ENCODE measurements around the gene LNX2. TPM values are rescaled to one million over a fixed set of nuclear protein-coding genes. Genes with fewer than 3 reads are reported as not detected.

Gene LNX2
- total RNA-seq, 2 experiments from 2014 or later = 4.7 to 4.8 TPM

- POLR2A ChIA-PET = no interaction called here
- ATAC-seq (peak; percentile 55), DNase-seq (peak; percentile 75)
- Mint-ChIP-seq H3K9me3 (ENCODE audit: low read depth) (no peaks in the 10 kb centered on the region), H3K27ac (no peak overlapping the region), H3K36me3 (ENCODE audit: low read depth) (no peaks in the 10 kb centered on the region), H3K4me3 (no peak overlapping the region), H3K27me3 (peaks cover 6% of the 10 kb centered on the region), H3K4me1 (peaks cover 4% of the 10 kb centered on the region)
- intact Hi-C loops (cut with DNase I, micrococcal nuclease) = loop anchor here in 1 of 2 experiments (1.0 to 10.0 kb wide), 4 partner anchors 152 to 452 kb away; partner anchors contain the start of gene URAD
- CTCF ChIA-PET = interaction anchor here (0.8 to 4.7 kb wide), 6 partner anchors 11 to 294 kb away, joined by 3 to 42 read pairs (median 4); no protein-coding TSS in a partner anchor
Measured at GRCh38 chr13:27533155-27533643, 87.1 kb downstream of the LNX2 start.

GRCh38 chr13:27528908-27529307 is 91.4 kb downstream of the LNX2 start:
- intact Hi-C loops (cut with DNase I, micrococcal nuclease) = no loop called here
- DNase-seq = no peak
- no peak overlapping the region for H3K4me3 Mint-ChIP-seq
- peaks cover 6% of the 10 kb centered on the region for H3K27me3 Mint-ChIP-seq
- H3K9me3 Mint-ChIP-seq (ENCODE audit: low read depth) = no peaks in the 10 kb centered on the region
- ChIA-PET POLR2A (no interaction called here), CTCF (interaction anchor here (0.5 to 1.4 kb wide), 6 partner anchors 14 to 1773 kb away, joined by 3 to 5 read pairs (median 4); no protein-coding TSS in a partner anchor)
- ATAC-seq = no peak
- H3K4me1 Mint-ChIP-seq = peaks cover 4% of the 10 kb centered on the region
- H3K36me3 Mint-ChIP-seq (ENCODE audit: low read depth) = no peaks in the 10 kb centered on the region
- H3K27ac Mint-ChIP-seq = no peak overlapping the region

GRCh38 chr13:27526516-27526915 is 93.8 kb downstream of the LNX2 start:
- ATAC-seq (no peak), DNase-seq (no peak)
- Mint-ChIP-seq H3K4me1 (no peaks in the 10 kb centered on the region), H3K27ac (no peak overlapping the region), H3K27me3 (no peaks in the 10 kb centered on the region), H3K36me3 (ENCODE audit: low read depth) (no peaks in the 10 kb centered on the region), H3K9me3 (ENCODE audit: low read depth) (no peaks in the 10 kb centered on the region), H3K4me3 (no peak overlapping the region)
- ChIA-PET POLR2A (no interaction called here), CTCF (interaction anchor here (0.6 to 1.0 kb wide), 3 partner anchors 23 to 523 kb away, joined by 3 to 4 read pairs (median 3); no protein-coding TSS in a partner anchor)
- intact Hi-C loops (cut with DNase I, micrococcal nuclease) = no loop called here

- no peak overlapping the region for H3K27ac Mint-ChIP-seq
- H3K9me3 Mint-ChIP-seq (ENCODE audit: low read depth) = no peaks in the 10 kb centered on the region
- no peaks in the 10 kb centered on the region for H3K36me3 Mint-ChIP-seq (ENCODE audit: low read depth)
- DNase-seq = no peak
- ChIA-PET POLR2A (no interaction called here), CTCF (interaction anchor here (0.6 kb wide), 1 partner anchor 186 kb away, joined by 3 read pairs; no protein-coding TSS in a partner anchor)
- H3K4me1 Mint-ChIP-seq = no peaks in the 10 kb centered on the region
- no peak overlapping the region for H3K4me3 Mint-ChIP-seq
- no peaks in the 10 kb centered on the region for H3K27me3 Mint-ChIP-seq
- intact Hi-C loops (cut with DNase I, micrococcal nuclease) = no loop called here
- no peak for ATAC-seq
Measured at GRCh38 chr13:27524981-27525975, 95.1 kb downstream of the LNX2 start.

- Mint-ChIP-seq H3K27ac (no peak overlapping the region), H3K36me3 (ENCODE audit: low read depth) (no peaks in the 10 kb centered on the region), H3K4me3 (no peak overlapping the region), H3K27me3 (no peaks in the 10 kb centered on the region), H3K4me1 (no peaks in the 10 kb centered on the region), H3K9me3 (ENCODE audit: low read depth) (no peaks in the 10 kb centered on the region)
- intact Hi-C loops (cut with DNase I, micrococcal nuclease) = no loop called here
- no peak for DNase-seq
- POLR2A ChIA-PET = no interaction called here
- CTCF ChIA-PET = interaction anchor here (0.5 to 0.7 kb wide), 4 partner anchors 11 to 72 kb away, joined by 3 to 4 read pairs (median 3); no protein-coding TSS in a partner anchor
- ATAC-seq = no peak
Measured at GRCh38 chr13:27523346-27524073, 96.8 kb downstream of the LNX2 start.

- DNase-seq (no peak), ATAC-seq (no peak)
- no peaks in the 10 kb centered on the region for H3K36me3 Mint-ChIP-seq (ENCODE audit: low read depth)
- ChIA-PET CTCF (interaction anchor here (0.7 to 1.2 kb wide), 2 partner anchors 10 to 11 kb away, joined by 4 read pairs; no protein-coding TSS in a partner anchor), POLR2A (no interaction called here)
- peaks cover 4% of the 10 kb centered on the region for H3K27me3 Mint-ChIP-seq
- H3K9me3 Mint-ChIP-seq (ENCODE audit: low read depth) = no peaks in the 10 kb centered on the region
- H3K27ac Mint-ChIP-seq = no peak overlapping the region
- no peak overlapping the region for H3K4me3 Mint-ChIP-seq
- intact Hi-C loops (cut with DNase I, micrococcal nuclease) = no loop called here
- no peaks in the 10 kb centered on the region for H3K4me1 Mint-ChIP-seq
Measured at GRCh38 chr13:27522847-27523246, 97.5 kb downstream of the LNX2 start.

- H3K27ac Mint-ChIP-seq = no peak overlapping the region
- no peaks in the 10 kb centered on the region for H3K4me1 Mint-ChIP-seq
- DNase-seq (no peak), ATAC-seq (no peak)
- H3K9me3 Mint-ChIP-seq (ENCODE audit: low read depth) = no peaks in the 10 kb centered on the region
- intact Hi-C loops (cut with DNase I, micrococcal nuclease) = no loop called here
- no peaks in the 10 kb centered on the region for H3K36me3 Mint-ChIP-seq (ENCODE audit: low read depth)
- ChIA-PET POLR2A (no interaction called here), CTCF (no interaction called here)
- no peak overlapping the region for H3K4me3 Mint-ChIP-seq
- peaks cover 7% of the 10 kb centered on the region for H3K27me3 Mint-ChIP-seq
Measured at GRCh38 chr13:27516103-27516502, 104.2 kb downstream of the LNX2 start.

- intact Hi-C loops (cut with DNase I, micrococcal nuclease) = no loop called here
- Mint-ChIP-seq H3K36me3 (ENCODE audit: low read depth) (no peaks in the 10 kb centered on the region), H3K27me3 (no peaks in the 10 kb centered on the region), H3K27ac (no peak overlapping the region), H3K4me1 (no peaks in the 10 kb centered on the region), H3K4me3 (no peak overlapping the region), H3K9me3 (ENCODE audit: low read depth) (no peaks in the 10 kb centered on the region)
- POLR2A ChIA-PET = no interaction called here
- DNase-seq (no peak), ATAC-seq (no peak)
- CTCF ChIA-PET = no interaction called here
Measured at GRCh38 chr13:27510082-27510481, 110.2 kb downstream of the LNX2 start.

- Mint-ChIP-seq H3K9me3 (ENCODE audit: low read depth) (no peaks in the 10 kb centered on the region), H3K27ac (no peak overlapping the region), H3K4me1 (no peaks in the 10 kb centered on the region), H3K27me3 (no peaks in the 10 kb centered on the region), H3K36me3 (ENCODE audit: low read depth) (no peaks in the 10 kb centered on the region), H3K4me3 (no peak overlapping the region)
- POLR2A ChIA-PET = no interaction called here
- intact Hi-C loops (cut with DNase I, micrococcal nuclease) = no loop called here
- CTCF ChIA-PET = no interaction called here
- DNase-seq (no peak), ATAC-seq (no peak)
Measured at GRCh38 chr13:27508802-27509201, 111.5 kb downstream of the LNX2 start.

- DNase-seq = no peak
- intact Hi-C loops (cut with DNase I, micrococcal nuclease) = no loop called here
- ATAC-seq = no peak
- ChIA-PET CTCF (no interaction called here), POLR2A (no interaction called here)
- Mint-ChIP-seq H3K27ac (no peak overlapping the region), H3K36me3 (ENCODE audit: low read depth) (no peaks in the 10 kb centered on the region), H3K4me3 (no peak overlapping the region), H3K4me1 (no peaks in the 10 kb centered on the region), H3K27me3 (no peaks in the 10 kb centered on the region), H3K9me3 (ENCODE audit: low read depth) (no peaks in the 10 kb centered on the region)
Measured at GRCh38 chr13:27505792-27506191, 114.5 kb downstream of the LNX2 start.

- Mint-ChIP-seq H3K27me3 (no peaks in the 10 kb centered on the region), H3K36me3 (ENCODE audit: low read depth) (no peaks in the 10 kb centered on the region), H3K27ac (no peak overlapping the region), H3K9me3 (ENCODE audit: low read depth) (no peaks in the 10 kb centered on the region), H3K4me3 (no peak overlapping the region), H3K4me1 (no peaks in the 10 kb centered on the region)
- POLR2A ChIA-PET = interaction anchor here (0.6 kb wide), 1 partner anchor 221 kb away, joined by 6 read pairs; no protein-coding TSS in a partner anchor
- intact Hi-C loops (cut with DNase I, micrococcal nuclease) = no loop called here
- ATAC-seq = no peak
- DNase-seq = no peak
- CTCF ChIA-PET = no interaction called here
Measured at GRCh38 chr13:27504868-27505194, 115.5 kb downstream of the LNX2 start.

Measured in activated CD4-positive, alpha-beta T cell treated with anti-CD3 and anti-CD28 coated beads for 36 hours (primary cell).